ENCODE results near the gene CTCFL. TPM values are rescaled to one million over a fixed set of nuclear protein-coding genes. Genes with fewer than 3 reads are reported as not detected.

Gene CTCFL
- total RNA-seq, 1 donor from 2014 or later, result not detected

- intact Hi-C loops (cut with micrococcal nuclease), result no loop called here
- TF ChIP-seq, protein P1, sequence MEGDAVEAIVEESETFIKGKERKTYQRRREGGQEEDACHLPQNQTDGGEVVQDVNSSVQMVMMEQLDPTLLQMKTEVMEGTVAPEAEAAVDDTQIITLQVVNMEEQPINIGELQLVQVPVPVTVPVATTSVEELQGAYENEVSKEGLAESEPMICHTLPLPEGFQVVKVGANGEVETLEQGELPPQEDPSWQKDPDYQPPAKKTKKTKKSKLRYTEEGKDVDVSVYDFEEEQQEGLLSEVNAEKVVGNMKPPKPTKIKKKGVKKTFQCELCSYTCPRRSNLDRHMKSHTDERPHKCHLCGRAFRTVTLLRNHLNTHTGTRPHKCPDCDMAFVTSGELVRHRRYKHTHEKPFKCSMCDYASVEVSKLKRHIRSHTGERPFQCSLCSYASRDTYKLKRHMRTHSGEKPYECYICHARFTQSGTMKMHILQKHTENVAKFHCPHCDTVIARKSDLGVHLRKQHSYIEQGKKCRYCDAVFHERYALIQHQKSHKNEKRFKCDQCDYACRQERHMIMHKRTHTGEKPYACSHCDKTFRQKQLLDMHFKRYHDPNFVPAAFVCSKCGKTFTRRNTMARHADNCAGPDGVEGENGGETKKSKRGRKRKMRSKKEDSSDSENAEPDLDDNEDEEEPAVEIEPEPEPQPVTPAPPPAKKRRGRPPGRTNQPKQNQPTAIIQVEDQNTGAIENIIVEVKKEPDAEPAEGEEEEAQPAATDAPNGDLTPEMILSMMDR (IDR thresholded peaks at IDR 0.05; ENCODE audit: borderline replicate concordance), result no peak
- H3K4me1 ChIP-seq, result no peaks in the 10 kb centered on the region
These were observed 20.1 kb upstream of the CTCFL start for GRCh38 chr20:57544838-57545564.

DNA sequence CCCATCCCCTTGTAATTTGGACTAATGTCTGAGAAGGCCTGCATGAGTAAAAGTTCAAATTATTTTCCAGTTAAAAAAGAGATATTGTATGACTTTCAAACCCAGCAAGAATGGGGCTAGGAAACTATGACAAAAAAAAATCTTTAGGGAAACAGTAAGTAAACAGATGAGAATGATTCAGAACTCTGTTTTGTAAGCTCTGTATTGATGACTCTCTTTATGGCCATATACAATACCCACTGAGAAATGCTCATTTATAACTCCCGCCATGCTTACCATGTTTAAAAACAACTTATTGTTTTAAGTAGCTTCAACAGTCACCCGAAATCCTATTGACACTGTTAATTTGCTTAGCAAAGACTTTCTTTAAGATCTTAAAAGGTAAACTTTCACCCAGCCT lies 18.8 kb upstream of the CTCFL start:
- peaks cover 51% of the 10 kb centered on the region for H3K27me3 ChIP-seq (ENCODE audit: low read depth)
- no peak overlapping the region for H3K4me3 ChIP-seq
- H3K27ac ChIP-seq (replicated peaks), result no peak overlapping the region
- H3K36me3 ChIP-seq, result no peaks in the 10 kb centered on the region
- no peak for DNase-seq
- peaks cover 2% of the 10 kb centered on the region for H3K9me3 ChIP-seq (replicated peaks)
- TF ChIP-seq, protein P1 (IDR thresholded peaks at IDR 0.05; ENCODE audit: borderline replicate concordance), result no peak
- intact Hi-C loops (cut with micrococcal nuclease), result no loop called here
- H3K4me1 ChIP-seq, result no peaks in the 10 kb centered on the region

More at GRCh38 chr20:57544838-57545564, 20.1 kb upstream of the CTCFL start:
- no peaks in the 10 kb centered on the region for H3K36me3 ChIP-seq
- no peak overlapping the region for H3K4me3 ChIP-seq
- no peak for DNase-seq
- peaks cover 54% of the 10 kb centered on the region for H3K27me3 ChIP-seq (ENCODE audit: low read depth)
- H3K9me3 ChIP-seq (replicated peaks), result no peaks in the 10 kb centered on the region
- no peak overlapping the region for H3K27ac ChIP-seq (replicated peaks)

GRCh38 chr20:57540890-57541580 lies 16.1 kb upstream of the CTCFL start:
- intact Hi-C loops (cut with micrococcal nuclease), result no loop called here
- Histone ChIP-seq H3K27ac (replicated peaks) (no peak overlapping the region), H3K4me1 (no peaks in the 10 kb centered on the region), H3K27me3 (ENCODE audit: low read depth) (peaks cover 49% of the 10 kb centered on the region), H3K4me3 (no peak overlapping the region), H3K36me3 (no peaks in the 10 kb centered on the region), H3K9me3 (replicated peaks) (peaks cover 22% of the 10 kb centered on the region)
- TF ChIP-seq, protein P1 (IDR thresholded peaks at IDR 0.05; ENCODE audit: borderline replicate concordance), result no peak
- no peak for DNase-seq

GRCh38 chr20:57539889-57540288 lies 14.9 kb upstream of the CTCFL start:
- DNase-seq, result no peak
- intact Hi-C loops (cut with micrococcal nuclease), result no loop called here
- Histone ChIP-seq H3K9me3 (replicated peaks) (peaks cover 28% of the 10 kb centered on the region), H3K36me3 (no peaks in the 10 kb centered on the region), H3K4me1 (no peaks in the 10 kb centered on the region), H3K27me3 (ENCODE audit: low read depth) (peaks cover 56% of the 10 kb centered on the region), H3K27ac (replicated peaks) (no peak overlapping the region), H3K4me3 (no peak overlapping the region)
- TF ChIP-seq, protein P1 (IDR thresholded peaks at IDR 0.05; ENCODE audit: borderline replicate concordance), result no peak

DNA sequence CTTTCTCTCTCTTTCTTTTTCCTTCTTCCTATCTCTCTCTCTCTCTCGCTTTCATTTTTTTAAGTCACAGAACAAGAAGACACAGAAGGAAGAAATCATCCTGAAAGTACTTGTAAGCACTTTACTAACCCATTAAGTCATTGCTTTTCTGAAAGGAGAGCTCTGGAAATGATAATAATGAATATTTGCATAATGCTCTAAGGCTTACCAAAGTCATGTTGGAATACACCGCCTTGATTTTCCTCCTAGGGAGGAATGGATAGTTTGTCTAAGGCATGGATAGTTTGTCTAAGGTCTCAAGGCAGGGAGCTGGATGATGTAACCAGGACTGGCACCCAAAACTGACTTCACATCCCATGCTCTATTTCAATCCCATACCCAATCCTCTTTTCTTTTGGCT lies 12.9 kb upstream of the CTCFL start:
- no peaks in the 10 kb centered on the region for H3K36me3 ChIP-seq
- H3K4me3 ChIP-seq, result no peak overlapping the region
- peaks cover 68% of the 10 kb centered on the region for H3K27me3 ChIP-seq (ENCODE audit: low read depth)
- H3K9me3 ChIP-seq (replicated peaks), result peaks cover 31% of the 10 kb centered on the region
- H3K27ac ChIP-seq (replicated peaks), result no peak overlapping the region
- TF ChIP-seq, protein P1 (IDR thresholded peaks at IDR 0.05; ENCODE audit: borderline replicate concordance), result no peak
- no peak for DNase-seq
- H3K4me1 ChIP-seq, result no peaks in the 10 kb centered on the region
- intact Hi-C loops (cut with micrococcal nuclease), result no loop called here
